HG03558 (cell line): ENCODE measurements around the gene CNTN6.

Experiments used
- ATAC-seq: cut with Tn5 transposase; IDR thresholded peaks from one replicate; pipeline ENCODE4 v1.9.1; 2021; ENCODE audit warnings: moderate number of reproducible peaks; ENCODE audit not compliant: unreplicated experiment; ENCODE audit errors: extremely low read depth

CNTN6 gene

DNA sequence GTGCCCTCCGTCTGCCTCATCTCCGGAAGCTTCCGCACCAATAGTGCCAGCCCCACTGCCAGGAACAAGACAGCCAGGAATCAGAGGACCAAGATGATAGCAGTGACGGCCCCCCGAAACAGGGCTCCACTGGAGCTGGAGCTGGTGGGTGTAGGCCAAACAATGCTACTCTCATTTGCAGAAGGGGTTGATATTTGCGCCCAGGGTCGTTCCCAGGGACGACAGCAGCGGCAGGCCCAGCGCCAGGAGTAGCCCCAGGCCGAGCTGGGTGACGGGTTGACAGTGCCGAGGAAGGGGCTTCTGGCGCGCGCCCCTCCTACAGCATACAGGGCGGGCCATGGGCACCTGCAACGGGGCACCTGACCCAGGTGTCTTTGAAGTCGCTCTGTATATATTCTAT lies 301.4 kb downstream of the CNTN6 start:
- ATAC-seq: no peak

DNA sequence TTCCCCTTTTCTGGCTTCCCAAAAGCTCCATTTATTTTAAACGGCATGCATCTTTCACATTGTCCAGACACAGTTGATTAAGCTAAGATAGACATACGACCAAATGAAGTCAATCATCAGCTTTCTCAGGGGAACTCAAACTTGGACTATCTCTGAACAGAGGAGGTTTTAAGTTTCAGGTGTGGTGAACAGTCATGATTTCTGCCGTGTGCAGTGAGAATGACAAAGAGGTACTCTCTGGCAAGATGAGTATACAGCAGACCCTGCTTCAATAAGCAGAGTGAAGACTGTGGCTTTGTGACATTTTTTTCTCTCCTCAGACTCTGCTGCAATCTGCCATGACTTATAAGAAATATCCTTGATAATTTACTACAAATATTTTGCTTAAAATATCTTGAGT lies 307.7 kb downstream of the CNTN6 start:
- ATAC-seq: no peak

DNA sequence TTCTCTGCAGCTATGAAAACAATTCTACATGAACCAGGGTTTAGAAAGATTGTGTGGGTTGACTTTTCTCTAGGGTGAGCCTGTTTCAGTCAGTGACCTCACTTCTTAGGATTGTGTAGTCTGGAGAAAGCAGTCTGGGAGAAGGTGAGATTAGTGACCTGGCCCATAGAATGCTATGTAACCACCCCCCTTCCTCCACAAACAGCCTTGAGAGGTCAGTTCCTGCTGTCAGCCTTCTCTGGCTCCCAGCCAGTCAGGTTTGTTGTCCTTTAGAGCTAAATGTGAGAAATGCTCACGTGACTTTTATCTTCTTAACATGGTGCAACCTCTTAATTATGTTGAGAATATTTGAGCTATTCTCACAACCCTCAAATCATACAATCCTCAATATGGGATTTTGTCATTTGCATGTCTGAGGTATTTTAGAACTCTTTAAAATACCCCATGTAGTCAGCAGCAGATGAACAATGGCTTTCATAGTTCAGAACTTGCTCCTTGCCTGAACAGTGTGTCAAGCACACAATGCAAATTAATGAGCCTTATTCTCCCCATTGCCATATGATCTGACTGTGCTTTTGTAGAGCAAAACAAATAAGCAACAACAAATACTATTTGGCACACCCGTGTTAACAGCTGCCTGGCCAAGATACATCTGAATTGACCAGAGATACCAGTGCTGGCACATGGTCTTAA lies 311.6 kb downstream of the CNTN6 start:
- no peak for ATAC-seq

DNA sequence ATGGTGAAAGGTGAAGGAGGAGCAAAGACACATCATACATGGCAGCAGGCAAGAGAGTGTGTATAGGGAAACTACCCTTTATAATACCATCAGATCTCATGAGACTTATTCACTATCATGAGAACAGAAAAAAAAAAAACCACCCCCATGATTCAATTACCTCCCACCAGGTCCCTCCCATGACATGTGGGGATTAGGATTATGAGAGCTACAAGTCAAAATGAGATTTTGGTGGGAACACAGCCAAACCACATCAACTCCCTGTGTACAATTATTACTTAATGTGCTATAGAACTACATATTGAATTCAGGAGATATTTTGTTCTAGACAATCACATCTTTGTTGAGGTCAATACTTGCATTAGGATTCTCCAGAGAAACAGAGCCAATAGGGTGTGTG lies 313.4 kb downstream of the CNTN6 start:
- peak; percentile 52 for ATAC-seq

DNA sequence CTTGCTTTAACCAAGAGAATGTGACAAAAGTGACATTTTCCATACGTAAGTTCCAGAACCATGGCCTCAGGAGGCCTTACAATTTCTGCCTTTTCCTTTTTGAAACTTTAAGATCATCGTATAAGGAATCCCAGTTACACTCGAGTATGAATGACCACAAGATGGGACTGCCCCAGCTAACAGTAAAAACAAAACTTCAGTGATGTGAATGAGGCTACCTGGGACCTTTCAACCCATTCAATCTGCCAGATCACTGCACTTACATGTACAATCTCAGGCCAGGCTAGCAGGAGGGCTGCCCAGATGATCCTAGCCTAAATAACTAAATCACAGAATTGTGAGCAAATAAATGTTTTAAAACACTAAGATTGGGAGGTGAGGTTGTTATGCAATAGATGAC lies 328.8 kb downstream of the CNTN6 start:
- no peak for ATAC-seq

DNA sequence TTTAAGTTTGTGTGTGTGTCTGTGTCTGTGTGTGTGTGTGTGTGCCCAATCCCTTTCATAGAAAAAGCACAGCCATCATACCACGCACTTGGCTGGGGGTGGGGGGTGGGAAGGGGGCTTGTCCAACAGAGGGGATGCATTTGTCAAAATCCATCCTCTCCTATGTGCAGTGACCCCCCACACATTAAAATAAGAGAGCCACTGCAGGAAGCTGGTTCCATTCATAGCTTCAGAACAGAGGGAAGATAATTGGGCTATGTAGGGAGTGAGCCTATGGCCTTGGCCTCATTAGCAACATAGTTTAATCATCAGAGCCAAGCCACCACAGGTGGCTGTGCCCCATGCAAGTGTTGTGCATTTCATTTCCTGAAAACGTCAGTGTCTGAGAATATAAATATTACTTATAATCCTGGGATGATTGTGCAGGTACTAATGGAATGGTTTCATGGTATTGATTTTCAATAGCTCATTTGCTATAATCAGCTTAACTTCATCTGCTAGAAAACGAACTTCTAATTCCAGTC lies 330.8 kb downstream of the CNTN6 start:
- no peak for ATAC-seq

DNA sequence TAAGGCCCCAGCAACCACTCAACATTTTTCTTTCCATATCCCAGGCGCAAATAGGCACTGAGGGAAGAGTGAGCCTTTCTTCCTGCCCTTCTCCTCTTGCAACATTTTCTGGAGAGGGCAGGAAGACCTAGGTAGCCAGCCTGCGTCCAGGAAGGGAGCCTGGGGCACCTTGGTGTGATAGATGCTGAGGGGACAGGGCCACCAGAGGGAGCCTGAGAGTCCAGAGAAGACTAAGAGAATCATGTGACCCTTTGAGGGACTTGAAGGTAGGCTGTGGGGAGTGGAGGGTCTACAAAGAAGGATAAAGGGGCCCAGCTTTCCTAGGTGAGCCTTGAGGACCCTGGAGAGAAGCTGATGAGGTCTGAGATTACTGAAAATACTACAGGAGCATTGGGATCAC lies 346.6 kb downstream of the CNTN6 start:
- ATAC-seq: no peak

DNA sequence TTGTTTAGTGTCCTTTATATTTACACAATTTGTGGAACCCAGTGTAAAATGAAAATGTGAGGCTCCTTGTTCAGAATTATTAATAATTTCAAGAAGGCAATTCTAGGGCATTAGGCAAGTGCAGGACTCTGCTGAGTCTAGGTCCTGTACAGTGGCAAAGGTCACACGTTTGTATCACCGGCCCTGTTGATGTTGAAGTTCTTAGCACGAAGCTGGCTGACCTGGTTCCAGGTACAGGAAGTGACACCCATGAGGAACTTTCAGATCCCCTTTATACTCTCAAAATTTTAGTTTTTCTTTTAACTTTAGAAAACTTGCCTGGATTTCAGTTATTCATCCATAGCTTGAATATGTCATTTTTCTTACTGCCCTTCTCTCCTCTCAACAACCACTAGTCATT lies 349.4 kb downstream of the CNTN6 start:
- no peak for ATAC-seq

DNA sequence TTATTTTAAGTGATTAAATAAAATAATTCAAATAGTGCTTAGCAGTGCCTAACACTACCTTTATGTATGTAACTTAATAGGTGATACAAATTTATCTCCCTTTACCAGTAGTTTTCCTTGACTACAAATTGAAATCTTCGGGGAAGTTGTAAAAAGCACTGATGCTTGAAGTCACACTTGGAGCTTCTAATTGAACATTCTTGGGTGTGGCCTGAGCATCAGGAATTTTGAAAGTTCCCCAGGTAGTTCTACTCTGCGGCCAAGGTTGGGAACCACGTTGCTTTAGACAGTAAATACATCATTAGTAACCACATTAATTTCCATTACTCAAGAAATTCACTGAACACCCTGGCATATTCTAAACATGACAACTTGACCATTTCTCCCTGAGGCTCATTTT lies 351.4 kb downstream of the CNTN6 start:
- no peak for ATAC-seq

DNA sequence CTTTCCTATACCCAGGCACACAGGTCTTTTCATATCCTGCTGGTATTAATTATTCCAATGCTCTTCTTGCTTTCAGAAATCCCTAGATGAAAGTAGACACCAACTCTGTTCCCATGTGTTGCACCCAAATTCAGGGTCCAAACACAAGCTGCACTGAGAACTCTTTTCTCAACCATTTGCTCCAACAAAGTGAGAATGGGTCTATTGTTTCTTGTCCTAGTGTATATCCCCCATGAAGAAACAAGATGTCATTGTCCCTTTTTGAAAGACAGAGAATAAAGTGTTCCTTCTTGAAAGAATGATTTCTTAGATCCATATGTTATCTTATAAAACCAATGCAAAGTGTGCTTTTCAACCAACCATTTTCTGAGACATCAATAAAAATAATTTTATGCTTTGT lies 353.7 kb downstream of the CNTN6 start:
- ATAC-seq: no peak

DNA sequence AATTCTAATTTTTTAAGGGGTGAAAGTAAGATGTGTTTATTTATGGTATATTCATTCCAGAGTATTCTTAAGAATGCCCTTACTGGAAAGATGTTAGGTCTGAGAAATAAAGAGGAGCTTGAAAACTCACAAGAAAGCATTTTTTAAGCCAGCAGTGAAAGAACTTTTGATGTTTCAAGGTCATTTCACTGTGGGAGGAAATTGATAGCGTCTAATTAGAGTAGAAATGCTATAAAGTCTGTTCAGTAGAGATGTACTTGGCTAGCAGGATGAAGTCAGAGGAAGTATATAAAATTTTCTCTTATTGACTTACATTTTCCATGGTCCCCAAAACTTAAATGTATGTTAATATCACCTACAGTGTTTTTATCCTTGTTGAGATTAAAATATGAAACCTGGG lies 354.6 kb downstream of the CNTN6 start:
- ATAC-seq: no peak

DNA sequence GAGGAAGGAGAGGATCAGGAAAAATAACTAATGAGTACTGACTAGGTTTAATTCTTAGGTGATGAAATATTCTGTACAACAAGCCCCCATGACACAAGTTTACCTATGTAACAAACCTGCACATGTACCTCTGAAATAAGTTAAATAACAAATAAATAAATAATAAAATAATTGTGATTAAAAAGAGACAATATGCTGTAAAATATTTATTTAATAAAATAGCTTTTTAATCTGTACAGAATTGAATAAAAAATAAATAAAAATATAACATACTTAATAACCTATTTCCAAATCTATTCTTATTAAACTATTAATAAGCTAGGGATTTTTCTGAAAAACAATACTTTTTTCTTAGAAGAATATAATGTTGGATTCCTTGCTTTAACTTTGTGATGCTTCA lies 355.6 kb downstream of the CNTN6 start:
- no peak for ATAC-seq
